IMR-90 (cell line): ENCODE data around the gene PHACTR3. TPM values are rescaled to one million over a fixed set of nuclear protein-coding genes. Genes with fewer than 3 reads are reported as not detected.

Experiments
- ATAC-seq: fragments of 200-7000 bp; cut with Tn5 transposase; 2 replicates; pipeline ENCODE4 v1.9.1; 2020; ENCODE audit warnings: low read depth, mild to moderate bottlenecking, moderate library complexity
- BruUV-seq: library from RNA; stranded (reverse); fragments of 400-500 nt; replicated peaks from 2 replicates; lab custom pipeline; 2021; lab: Mats Ljungman, UMichigan
- CTCF ChIA-PET: fragments of 300-600 bp; formaldehyde crosslinking; extraction: SDS; loops from one replicate; lab custom pipeline; 2021; ENCODE audit warnings: antibody characterized with exemption; lab: Yijun Ruan, JAX
- POLR2A ChIA-PET: fragments of 300-600 bp; sonication (Branson Sonifier 250); formaldehyde crosslinking; loops from one replicate; lab custom pipeline; 2022; ENCODE audit warnings: antibody characterized with exemption; ENCODE audit not compliant: unreplicated experiment; lab: Charles Lee
- DNase-seq: peaks from one replicate; pipeline ENCODE4 v3.0.0; 2013
- H2AFZ ChIP-seq: replicated peaks from 2 replicates; pipeline ENCODE3; 2013; ENCODE audit warnings: low read length, mild to moderate bottlenecking; ENCODE audit not compliant: poor library complexity
- H2AK5ac ChIP-seq: 2 replicates; pipeline ENCODE4 v1.6.1; 2013; ENCODE audit warnings: low read depth, low read length, inconsistent platforms
- H2AK9ac ChIP-seq: replicated peaks from 2 replicates; pipeline ENCODE3; 2013; ENCODE audit warnings: mild to moderate bottlenecking, low read depth, low read length, moderate library complexity; ENCODE audit not compliant: poor library complexity
- H2BK120ac ChIP-seq: 2 replicates; pipeline ENCODE4 v1.6.1; 2013; ENCODE audit warnings: low read depth, low read length, inconsistent platforms
- H2BK15ac ChIP-seq: 3 replicates; pipeline ENCODE4 v1.6.1; 2013; ENCODE audit warnings: low read depth, low read length, inconsistent platforms
- H2BK20ac ChIP-seq: 2 replicates; pipeline ENCODE4 v1.6.1; 2013; ENCODE audit warnings: low read depth, mild to moderate bottlenecking, inconsistent platforms, low read length, moderate library complexity
- H2BK5ac ChIP-seq: 2 replicates; pipeline ENCODE4 v1.6.1; 2013; ENCODE audit warnings: mild to moderate bottlenecking, low read depth, low read length, inconsistent platforms; ENCODE audit not compliant: poor library complexity, severe bottlenecking
- H3K14ac ChIP-seq: replicated peaks from 2 replicates; pipeline ENCODE4 v1.6.1; 2013; ENCODE audit warnings: low read depth, low read length, inconsistent platforms
- H3K18ac ChIP-seq: 2 replicates; pipeline ENCODE4 v1.6.1; 2013; ENCODE audit warnings: low read depth, low read length, control low read depth
- H3K23ac ChIP-seq: 2 replicates; pipeline ENCODE4 v1.6.1; 2013; ENCODE audit warnings: low read depth, low read length, inconsistent platforms
- H3K27ac ChIP-seq: 2 replicates; pipeline ENCODE4 v1.5.1; 2013; ENCODE audit warnings: mild to moderate bottlenecking, control low read depth, low read length; ENCODE audit not compliant: insufficient read depth
- H3K27me3 ChIP-seq: 2 replicates; pipeline ENCODE4 v1.6.1; 2013; ENCODE audit warnings: low read length; ENCODE audit not compliant: control insufficient read depth, insufficient read depth
- H3K36me3 ChIP-seq: 2 replicates; pipeline ENCODE4 v1.6.1; 2013; ENCODE audit warnings: low read length, mixed read lengths; ENCODE audit not compliant: control insufficient read depth, insufficient read depth
- H3K4ac ChIP-seq: 2 replicates; pipeline ENCODE4 v1.6.1; 2013; ENCODE audit warnings: low read depth, low read length, inconsistent platforms
- H3K4me1 ChIP-seq: 2 replicates; pipeline ENCODE4 v1.6.1; 2013; ENCODE audit warnings: low read length, mixed read lengths; ENCODE audit not compliant: control insufficient read depth, insufficient read depth
- H3K4me2 ChIP-seq: 2 replicates; pipeline ENCODE4 v1.6.1; 2013; ENCODE audit warnings: low read depth, mild to moderate bottlenecking, control low read depth, low read length, moderate library complexity
- H3K4me3 ChIP-seq: 2 replicates; pipeline ENCODE4 v1.5.1; 2013; ENCODE audit warnings: low read depth, mild to moderate bottlenecking, control low read depth, low read length, moderate library complexity; ENCODE audit not compliant: insufficient read depth
- H3K56ac ChIP-seq: 2 replicates; pipeline ENCODE4 v1.6.1; 2013; ENCODE audit warnings: low read length, inconsistent platforms; ENCODE audit not compliant: insufficient read depth; ENCODE audit errors: extremely low read depth
- H3K79me1 ChIP-seq, 2 experiments: 2 replicates each; pipeline ENCODE4 v1.6.1; 2013; ENCODE audit warnings: low read length in 2 of 2, inconsistent platforms in 1 of 2, low read depth in 1 of 2
- H3K9ac ChIP-seq: 2 replicates; pipeline ENCODE4 v1.6.1; 2013; ENCODE audit warnings: low read depth, low read length, control low read depth
- H3K9me1 ChIP-seq: 2 replicates; pipeline ENCODE4 v1.6.1; 2013; ENCODE audit warnings: low read length, inconsistent platforms; ENCODE audit not compliant: insufficient read depth
- H3K9me3 ChIP-seq: 2 replicates; pipeline ENCODE4 v1.6.1; 2013; ENCODE audit warnings: low read length; ENCODE audit not compliant: control insufficient read depth, insufficient read depth
- H4K20me1 ChIP-seq: 2 replicates; pipeline ENCODE4 v1.6.1; 2013; ENCODE audit warnings: low read length, inconsistent platforms; ENCODE audit not compliant: insufficient read depth
- H4K5ac ChIP-seq: 2 replicates; pipeline ENCODE4 v1.6.1; 2013; ENCODE audit warnings: mild to moderate bottlenecking, low read depth, low read length, control low read depth
- H4K8ac ChIP-seq, 2 experiments: 2 replicates each; pipeline ENCODE4 v1.6.1; 2013; ENCODE audit warnings: low read depth in 2 of 2, low read length in 2 of 2, control low read depth in 1 of 2, inconsistent platforms in 1 of 2
- H4K91ac ChIP-seq: 2 replicates; pipeline ENCODE4 v1.6.1; 2013; ENCODE audit warnings: low read depth, low read length, inconsistent platforms; ENCODE audit not compliant: insufficient read depth
- FOS ChIP-seq: fragments of 150-350 bp; IDR thresholded peaks from 2 replicates; pipeline ENCODE4 v1.6.1; 2016; ENCODE audit warnings: low read depth, low read length
- MAFK ChIP-seq: IDR thresholded peaks from 2 replicates; pipeline ENCODE4 v1.6.1; 2012; ENCODE audit warnings: low read depth, low read length, improper control_type of control experiment
- MAZ ChIP-seq: IDR thresholded peaks from 2 replicates; pipeline ENCODE4 v1.6.1; 2012; ENCODE audit warnings: low read depth, mild to moderate bottlenecking, low read length, improper control_type of control experiment, moderate library complexity, borderline replicate concordance
- NFE2L2 ChIP-seq: fragments of 150-350 bp; IDR thresholded peaks from 2 replicates; pipeline ENCODE4 v1.6.1; 2016; ENCODE audit warnings: low read depth, mild to moderate bottlenecking, low read length
- WGBS, 2 experiments: methylation state at CpG; one replicate each; pipeline versions ENCODE4 v1.1.5 to v1.1.7; 2013; ENCODE audit warnings: missing lambda C conversion rate in 2 of 2; ENCODE audit not compliant: insufficient read length in 1 of 2; ENCODE audit errors: extremely low coverage in 2 of 2; 5-methylcytosine and 5-hydroxymethylcytosine counted together
- dilution Hi-C: fragments of 300-500 bp; cut with HindIII; formaldehyde crosslinking; loops from one replicate; pipeline ENCODE4 v1.14.3; 2018; ENCODE audit warnings: low sequenced_read_pairs; ENCODE audit not compliant: unreplicated experiment
- in situ Hi-C: fragments of 300-500 bp; cut with MboI; formaldehyde crosslinking; loops from 3 replicates; pipeline ENCODE4 v1.14.3; 2019; ENCODE audit warnings: low sequenced_read_pairs, inconsistent platforms, mixed read lengths
- intact Hi-C: fragments of 100-400 bp; cut with micrococcal nuclease; formaldehyde crosslinking; loops from 2 replicates; pipeline ENCODE4 v1.10.0; 2022
- polyA plus RNA-seq, 3 experiments: library from polyadenylated mRNA; depleted of rRNA; stranded (reverse); fragments of >200 nt; gene quantifications; 2 replicates each; pipeline ENCODE4 v1.2.3, GENCODE V29; 2012; ENCODE audit warnings: low replicate concordance in 1 of 3
- total RNA-seq: library from RNA; depleted of rRNA; stranded (reverse); fragments of >200 nt; gene quantifications from 2 replicates; pipeline ENCODE4 v1.2.3, GENCODE V29; 2012

The PHACTR3 gene
- total and polyA plus RNA-seq, 2 of the 4 experiments (the other 2 are of a cell fraction): not detected

GRCh38 chr20:59809630-59810448 is 205.5 kb downstream of the PHACTR3 start (continued):
- TF ChIP-seq MAFK: no peak

DNA sequence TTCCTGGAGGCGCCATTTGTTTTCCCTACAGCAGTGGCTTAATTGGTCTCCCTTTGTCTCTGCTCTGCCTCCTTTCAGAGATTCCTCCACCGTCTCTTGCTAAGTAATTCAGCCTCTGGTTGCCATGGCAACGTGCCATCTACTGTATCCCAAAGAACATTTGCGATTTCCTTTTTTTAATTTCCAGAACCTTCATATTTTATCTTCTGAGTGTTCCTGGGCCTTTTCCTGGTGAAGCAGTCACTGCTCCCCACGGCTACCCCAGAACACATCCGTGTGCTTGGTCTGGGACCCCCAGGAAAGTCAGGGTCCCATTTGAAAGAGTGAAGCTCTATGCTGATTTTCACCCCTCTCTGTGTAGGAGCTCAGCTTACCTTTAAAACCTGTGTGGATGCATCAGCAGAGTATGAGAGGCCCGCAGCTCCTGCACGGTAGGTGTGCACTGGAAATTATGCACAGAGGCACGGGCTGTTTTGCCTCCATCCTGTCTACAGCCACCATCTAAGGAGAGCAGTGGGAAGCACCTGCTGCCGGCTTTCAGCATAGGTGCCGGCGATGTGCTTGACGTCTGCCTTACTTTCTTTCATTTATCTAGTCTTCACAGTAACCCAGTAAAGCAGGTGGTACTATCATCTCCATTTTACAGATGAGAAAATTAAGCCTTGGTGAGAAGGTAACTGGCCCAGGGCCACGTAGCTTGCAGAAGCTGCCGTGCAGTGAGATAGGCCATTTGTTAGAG is 206.3 kb downstream of the PHACTR3 start:
- Histone ChIP-seq H4K20me1 (no peaks in the 10 kb centered on the region), H2BK20ac (no peak overlapping the region), H3K4me2 (no peak overlapping the region), H2AK5ac (no peak overlapping the region), H4K91ac (no peak overlapping the region), H2BK5ac (no peak overlapping the region), H3K79me1 (no peaks in the 10 kb centered on the region), H3K23ac (no peak overlapping the region), H3K4me3 (no peak overlapping the region), H3K36me3 (no peaks in the 10 kb centered on the region), H2AFZ (no peak overlapping the region), H2AK9ac (no peak overlapping the region), H3K4ac (no peak overlapping the region), H3K27me3 (no peaks in the 10 kb centered on the region), H3K9ac (no peak overlapping the region), H3K56ac (no peak overlapping the region), H3K9me3 (peaks cover 2% of the 10 kb centered on the region; the same call in 1 of the 2 replicates), H3K14ac (no peak overlapping the region), H3K9me1 (no peaks in the 10 kb centered on the region), H2BK15ac (no peak overlapping the region), H3K27ac (no peak overlapping the region), H2BK120ac (no peak overlapping the region), H3K4me1 (no peaks in the 10 kb centered on the region), H4K8ac (no peak overlapping the region), H4K5ac (no peak overlapping the region), H3K18ac (no peak overlapping the region)
- in situ Hi-C loops: no loop called here
- BruUV-seq: no TSS peak
- dilution Hi-C loops: no loop called here
- POLR2A ChIA-PET: no interaction called here
- CTCF ChIA-PET: no interaction called here
- WGBS, 2 experiments: 35% methylated on average over 3 of the region's 15 CpGs; no CpG with 5 or more reads in 1 of the 2 experiments
- DNase-seq (no peak), ATAC-seq (no peak)
- TF ChIP-seq MAZ (no peak), FOS (no peak), NFE2L2 (no peak)
- intact Hi-C loops: no loop called here
